GM19238 (cell line): ENCODE measurements around the gene KDM7A.

ENCODE experiments used
- DNase-seq: peaks from one replicate; pipeline ENCODE4 v3.0.0; 2011; ENCODE audit warnings: low spot score; ENCODE audit not compliant: insufficient read length

Gene KDM7A, protein sequence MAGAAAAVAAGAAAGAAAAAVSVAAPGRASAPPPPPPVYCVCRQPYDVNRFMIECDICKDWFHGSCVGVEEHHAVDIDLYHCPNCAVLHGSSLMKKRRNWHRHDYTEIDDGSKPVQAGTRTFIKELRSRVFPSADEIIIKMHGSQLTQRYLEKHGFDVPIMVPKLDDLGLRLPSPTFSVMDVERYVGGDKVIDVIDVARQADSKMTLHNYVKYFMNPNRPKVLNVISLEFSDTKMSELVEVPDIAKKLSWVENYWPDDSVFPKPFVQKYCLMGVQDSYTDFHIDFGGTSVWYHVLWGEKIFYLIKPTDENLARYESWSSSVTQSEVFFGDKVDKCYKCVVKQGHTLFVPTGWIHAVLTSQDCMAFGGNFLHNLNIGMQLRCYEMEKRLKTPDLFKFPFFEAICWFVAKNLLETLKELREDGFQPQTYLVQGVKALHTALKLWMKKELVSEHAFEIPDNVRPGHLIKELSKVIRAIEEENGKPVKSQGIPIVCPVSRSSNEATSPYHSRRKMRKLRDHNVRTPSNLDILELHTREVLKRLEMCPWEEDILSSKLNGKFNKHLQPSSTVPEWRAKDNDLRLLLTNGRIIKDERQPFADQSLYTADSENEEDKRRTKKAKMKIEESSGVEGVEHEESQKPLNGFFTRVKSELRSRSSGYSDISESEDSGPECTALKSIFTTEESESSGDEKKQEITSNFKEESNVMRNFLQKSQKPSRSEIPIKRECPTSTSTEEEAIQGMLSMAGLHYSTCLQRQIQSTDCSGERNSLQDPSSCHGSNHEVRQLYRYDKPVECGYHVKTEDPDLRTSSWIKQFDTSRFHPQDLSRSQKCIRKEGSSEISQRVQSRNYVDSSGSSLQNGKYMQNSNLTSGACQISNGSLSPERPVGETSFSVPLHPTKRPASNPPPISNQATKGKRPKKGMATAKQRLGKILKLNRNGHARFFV

GRCh38 chr7:140176811-140177702 is at the start of gene KDM7A:
KDM7A (minus strand) TSS chr7:140176983; CDS start chr7:140176937, 46 bp downstream.
- peak; percentile 84 for DNase-seq

GRCh38 chr7:140225562-140226249 is 48.9 kb upstream of the KDM7A start:
- no peak for DNase-seq

DNA sequence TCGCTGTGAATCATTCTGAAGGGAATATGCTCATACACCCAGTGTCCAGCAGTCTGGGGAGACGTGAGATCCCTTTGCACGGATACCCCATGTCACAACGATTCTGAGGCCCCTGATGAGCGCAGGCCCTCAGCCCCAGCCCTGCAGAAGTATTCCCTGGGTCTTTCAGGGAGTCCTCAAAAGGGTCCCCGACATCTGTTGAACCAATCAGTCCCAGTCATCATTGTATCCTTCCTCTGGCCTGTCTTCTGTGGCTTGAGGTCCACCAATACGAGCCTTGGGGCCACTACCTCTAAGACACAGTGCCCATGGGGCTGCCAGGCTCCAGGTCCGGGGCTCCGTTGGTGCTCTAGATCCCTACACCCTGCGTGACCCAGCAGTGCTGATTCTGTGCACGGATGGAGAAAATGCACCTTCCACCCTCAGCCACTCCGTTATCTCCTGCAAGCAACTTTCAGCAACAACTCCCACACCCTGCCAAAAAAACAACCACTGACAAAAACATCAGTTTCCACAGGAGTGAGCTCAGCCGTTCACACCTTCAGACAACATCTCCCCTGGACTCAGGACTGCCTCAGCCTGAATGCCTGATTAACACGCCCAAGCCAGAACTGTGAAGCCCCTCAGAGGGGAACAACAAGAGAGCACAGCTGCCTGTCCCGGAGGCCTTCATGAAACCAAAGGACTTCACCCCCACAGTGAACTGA is 46.9 kb upstream of the KDM7A start:
- no peak for DNase-seq

DNA sequence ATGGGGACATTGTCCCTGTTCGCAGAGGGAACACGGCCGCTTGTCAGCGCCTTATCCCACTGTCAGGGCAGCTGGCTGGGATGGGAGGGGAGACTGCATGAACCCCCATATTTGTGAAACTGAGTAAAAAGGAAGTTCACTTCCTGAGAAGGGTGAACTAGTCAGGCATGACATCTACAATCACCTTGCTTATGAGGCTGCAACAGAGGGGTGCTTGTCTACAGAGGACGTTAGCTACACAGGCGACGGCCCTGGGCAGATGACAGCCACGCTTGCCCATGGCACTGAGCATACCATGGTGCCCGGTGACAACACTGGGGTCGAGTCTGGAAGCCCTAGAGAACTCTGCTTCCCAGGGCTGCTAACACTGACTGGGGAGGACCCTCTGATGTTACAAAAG is 46.0 kb upstream of the KDM7A start:
- DNase-seq = no peak

GRCh38 chr7:140219672-140220524 is 43.1 kb upstream of the KDM7A start:
- DNase-seq = no peak

DNA sequence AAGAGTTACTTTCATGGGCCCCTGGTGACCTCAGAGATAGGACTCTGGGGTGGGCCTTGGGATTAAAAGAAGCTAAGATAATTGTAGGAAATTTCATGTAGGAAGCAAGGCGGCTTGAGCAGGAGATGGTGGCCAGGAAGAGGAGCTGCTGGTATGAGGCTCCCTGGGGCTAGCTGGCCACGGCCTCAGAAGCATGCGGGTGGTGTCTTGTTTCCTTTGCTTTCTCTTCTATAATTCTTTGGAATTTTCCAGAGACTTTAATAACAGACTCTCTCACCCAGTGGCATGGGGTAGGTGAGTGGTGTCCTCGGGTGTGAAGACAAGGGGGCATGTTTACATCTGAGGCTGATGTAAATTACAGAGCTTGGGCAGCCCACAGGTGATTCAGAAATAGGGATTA is 41.9 kb upstream of the KDM7A start:
- no peak for DNase-seq

DNA sequence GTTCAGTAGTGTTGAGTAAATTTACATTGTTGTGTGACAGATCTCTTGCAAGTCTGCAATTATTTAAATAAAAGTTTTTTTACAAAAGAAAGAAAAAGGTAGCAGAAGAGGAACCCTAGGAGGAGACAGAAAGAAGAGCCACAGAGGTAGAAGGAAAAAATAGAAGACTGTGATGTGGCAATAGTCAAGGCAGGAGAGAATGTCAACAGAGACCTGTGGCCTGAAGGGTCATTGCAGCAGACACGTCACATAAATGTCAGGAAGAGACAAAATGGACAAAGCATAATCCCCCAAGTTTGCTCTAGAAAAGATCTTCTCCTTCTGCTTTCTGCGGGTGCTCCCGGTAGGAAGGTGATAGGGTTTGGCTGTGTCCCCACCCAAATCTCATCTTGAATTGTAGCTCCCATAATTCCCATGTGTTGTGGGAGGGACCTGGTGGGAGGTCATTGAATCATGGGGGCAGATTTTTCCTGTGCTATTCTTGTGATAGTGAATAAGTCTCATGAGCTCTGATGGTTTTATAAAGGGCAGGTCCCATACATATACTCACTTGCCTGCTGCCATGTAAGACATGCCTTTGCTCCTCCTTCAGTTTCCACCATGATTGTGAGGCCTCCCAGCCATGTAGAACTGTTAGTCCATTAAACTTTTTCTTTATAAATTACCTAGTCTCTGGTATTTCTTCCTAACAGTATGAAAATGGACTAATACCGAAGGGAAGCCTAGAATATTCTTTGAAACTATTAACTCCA is 41.1 kb upstream of the KDM7A start:
- no peak for DNase-seq

DNA sequence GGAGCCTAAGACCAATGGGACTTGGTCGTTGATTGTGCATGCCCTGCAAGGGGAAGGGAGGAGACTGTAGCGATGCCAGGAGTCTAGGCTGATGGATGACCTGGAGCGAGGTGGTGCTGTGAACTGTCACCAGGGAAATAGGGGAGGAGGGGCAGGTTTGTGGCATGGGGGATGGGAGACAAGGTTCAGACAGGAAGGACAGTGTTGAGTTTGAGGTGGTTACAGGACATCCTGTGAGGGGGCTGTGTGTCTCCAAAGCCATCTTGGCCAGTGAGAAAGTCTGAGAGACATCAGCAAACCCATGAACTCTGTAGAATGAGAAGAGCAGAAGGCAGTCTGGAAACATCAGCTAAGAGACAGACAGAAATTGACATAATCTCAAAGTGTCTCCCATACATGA is 38.5 kb upstream of the KDM7A start:
- DNase-seq = no peak

GRCh38 chr7:140214075-140214684 is 37.4 kb upstream of the KDM7A start:
- no peak for DNase-seq

DNA sequence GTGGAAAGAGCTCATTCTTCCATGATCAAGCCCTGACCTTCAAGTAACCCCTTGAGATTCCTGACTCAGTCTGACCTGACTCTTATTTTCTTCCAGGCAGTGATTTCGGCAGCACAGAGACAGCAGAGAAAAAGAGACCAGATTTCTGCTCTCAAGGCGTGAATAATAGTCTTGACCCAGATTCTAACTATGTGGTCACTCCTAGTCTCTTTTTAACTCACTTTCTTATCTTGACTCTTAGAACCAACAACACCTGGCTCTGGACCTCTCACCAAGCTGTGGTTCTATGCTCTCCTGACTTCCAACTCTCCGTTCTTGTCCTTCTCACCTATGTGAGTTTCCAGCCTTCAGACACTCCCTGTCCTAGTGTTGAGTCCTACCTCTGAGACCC is 36.9 kb upstream of the KDM7A start:
- DNase-seq = no peak

DNA sequence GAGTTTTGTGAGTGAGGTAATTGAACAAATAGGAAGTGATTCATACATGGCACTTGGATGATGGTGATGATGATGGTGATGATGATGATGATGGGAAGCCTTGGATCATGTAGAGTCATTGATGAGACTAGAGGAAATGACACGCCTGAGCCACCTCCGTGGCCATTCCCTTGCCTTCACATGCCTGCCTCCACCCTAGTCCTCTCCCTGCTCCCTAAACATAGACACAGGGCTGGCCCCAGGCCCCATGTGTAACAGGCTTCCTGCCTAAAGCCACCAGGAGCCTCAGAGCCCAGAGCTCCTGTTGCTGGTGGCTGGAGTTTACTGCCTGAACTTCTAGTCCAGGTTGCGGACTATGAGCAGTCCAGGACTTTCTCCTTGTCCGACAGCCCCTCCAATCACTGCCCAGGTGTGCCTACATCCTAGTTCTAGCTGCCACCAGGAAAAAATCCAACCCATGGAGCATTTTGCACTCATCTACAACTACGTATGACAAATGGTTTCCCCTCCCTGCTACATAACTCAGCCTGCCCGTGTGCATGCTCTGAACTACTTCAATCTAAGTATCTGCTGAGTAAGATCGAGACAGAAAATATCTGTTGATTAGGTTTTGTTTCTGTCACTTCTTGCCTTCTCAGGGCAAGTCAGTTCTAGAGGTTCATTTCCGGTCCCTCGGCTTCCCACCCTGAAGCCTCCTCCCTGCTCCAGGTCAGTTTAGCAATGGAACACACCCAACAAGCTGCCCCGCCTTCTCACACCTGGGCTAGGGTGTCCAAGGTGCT is 35.5 kb upstream of the KDM7A start:
- DNase-seq = peak; percentile 40

GRCh38 chr7:140211698-140212097 is 34.9 kb upstream of the KDM7A start:
- DNase-seq = no peak

DNA sequence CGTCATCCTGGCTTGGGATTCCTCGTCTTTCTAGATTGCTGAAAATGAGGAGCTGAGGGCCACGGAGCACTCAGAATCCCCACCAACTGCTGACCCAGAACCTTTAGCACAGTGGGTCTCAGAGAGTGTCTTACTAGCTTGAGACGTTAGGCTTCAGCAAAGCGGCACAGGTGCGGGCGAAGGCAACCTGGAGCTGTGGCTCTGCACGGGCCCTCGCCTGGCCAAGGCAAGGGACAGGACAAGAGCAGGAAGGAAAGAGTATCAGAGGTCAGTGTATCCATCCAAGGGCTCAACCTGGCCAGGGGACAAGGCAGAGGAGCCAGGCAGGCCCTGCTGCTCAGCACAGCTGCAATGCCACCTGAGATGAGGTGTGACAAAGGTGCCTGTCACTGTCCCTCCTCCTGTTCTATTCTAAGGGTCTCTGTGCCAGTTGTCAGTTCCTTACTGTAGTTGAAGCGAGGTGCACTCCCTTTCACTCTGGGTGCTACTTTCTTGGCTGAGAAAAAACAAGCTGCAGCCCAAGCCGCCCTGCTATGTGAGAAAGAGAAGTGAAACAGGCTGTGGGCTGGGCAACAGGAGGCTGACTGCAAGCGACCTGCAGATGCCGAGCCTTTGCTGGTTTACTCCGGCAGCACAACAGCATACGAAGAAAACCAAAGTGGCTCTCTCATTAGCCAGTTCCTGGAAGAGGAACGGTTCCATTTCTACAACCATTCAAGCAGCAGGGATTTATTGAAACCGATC is 33.3 kb upstream of the KDM7A start:
- peak; percentile 79 for DNase-seq

GRCh38 chr7:140206616-140207389 is 30.0 kb upstream of the KDM7A start:
- DNase-seq = no peak

- no peak for DNase-seq
These were observed 28.8 kb upstream of the KDM7A start for GRCh38 chr7:140205600-140205999.

DNA sequence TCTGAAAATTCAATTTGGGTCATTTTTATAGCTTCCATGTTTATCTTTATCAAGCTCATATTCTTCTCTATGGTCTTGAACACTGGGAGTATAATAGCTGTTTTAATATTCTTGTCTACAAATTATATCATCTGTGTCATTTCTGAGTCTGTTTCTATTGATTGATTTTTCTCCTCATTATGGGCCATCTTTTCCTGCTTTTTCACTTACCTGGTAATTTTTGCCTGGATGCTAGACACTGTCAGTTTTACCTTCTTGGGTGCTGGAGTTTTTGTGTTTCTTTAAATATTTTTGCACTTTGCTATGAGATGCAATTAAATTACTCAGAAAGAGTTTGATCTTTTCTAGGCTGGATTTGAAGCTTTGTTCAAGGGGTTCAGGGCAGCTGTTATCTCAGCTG is 26.8 kb upstream of the KDM7A start:
- DNase-seq = no peak
